ENCODE results near the gene ATG10.
"Not testable (repeated sequence)": the region's sequence is repeated elsewhere in the genome, so short reads cannot be mapped to it uniquely, and the experiment has no call there.

Gene ATG10

DNA sequence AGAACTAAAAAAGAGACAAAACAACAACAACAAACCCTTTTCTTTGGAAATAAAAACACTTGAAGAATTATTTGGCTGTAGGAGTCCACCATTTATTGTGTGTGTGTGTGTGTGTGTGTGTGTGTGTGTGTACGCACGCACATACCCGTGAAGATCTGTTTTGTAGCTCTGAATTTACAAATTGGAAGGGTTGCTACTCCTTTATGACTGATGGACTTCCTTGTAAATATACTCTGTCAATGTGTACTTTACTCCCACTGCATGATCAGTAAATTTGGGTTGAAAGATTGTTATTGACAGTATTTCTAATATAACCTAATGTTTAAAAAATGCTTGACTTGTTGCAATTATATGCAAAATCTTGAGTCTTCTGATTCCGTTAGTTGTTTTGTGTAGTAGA is 148.1 kb downstream of the ATG10 start:
- DNase-seq (ENCODE audit: low read depth in 1 of 2, low spot score in 1 of 2) = no peak

DNA sequence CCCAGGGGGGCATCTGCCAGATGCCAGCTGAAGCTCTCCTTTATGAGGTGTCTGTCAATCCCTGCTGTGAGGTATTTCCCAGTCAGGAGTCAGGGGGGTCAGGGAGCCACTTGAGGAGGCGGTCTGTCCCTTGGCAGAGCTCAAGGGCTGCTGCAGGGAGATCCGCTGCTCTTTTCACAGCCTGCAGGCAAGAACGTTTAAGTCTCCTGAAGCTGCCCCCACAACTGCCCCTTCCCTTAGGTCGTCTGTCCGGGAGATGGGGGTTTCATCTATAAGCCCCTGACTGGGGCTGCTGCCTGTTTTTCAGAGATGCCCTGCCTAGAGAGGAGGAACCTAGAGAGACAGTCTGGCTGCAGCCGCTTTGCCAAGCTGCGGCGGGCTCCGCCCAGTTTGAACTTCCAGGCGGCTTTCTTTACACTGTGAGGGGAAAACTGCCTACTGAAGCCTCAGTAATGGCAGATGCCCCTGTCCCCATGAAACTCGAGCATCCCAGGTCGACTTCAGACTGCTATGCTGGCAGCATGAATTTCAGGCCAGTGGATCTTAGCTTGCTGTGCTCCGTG is 158.0 kb downstream of the ATG10 start:
- no peak for DNase-seq (ENCODE audit: low read depth in 1 of 2, low spot score in 1 of 2)

DNA sequence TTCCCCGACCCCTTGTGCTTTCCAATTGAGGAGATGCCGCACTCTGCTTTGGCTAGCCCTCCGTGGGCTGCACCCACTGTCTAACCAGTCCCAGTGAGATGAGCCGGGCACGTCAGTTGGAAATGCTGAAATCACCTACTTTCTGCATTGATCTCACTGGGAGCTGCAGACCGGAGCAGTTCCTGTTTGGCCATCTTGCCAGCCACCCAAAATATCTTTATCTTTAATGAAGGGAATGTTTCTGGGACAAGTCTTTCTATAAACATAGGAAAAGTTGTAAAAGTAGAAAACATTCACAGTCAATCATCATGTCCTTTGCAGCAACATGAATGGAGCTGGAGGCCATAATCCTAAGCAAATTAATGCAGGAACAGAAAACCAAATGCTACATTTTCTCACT is 158.8 kb downstream of the ATG10 start:
- no peak for DNase-seq (ENCODE audit: low read depth in 1 of 2, low spot score in 1 of 2)

DNA sequence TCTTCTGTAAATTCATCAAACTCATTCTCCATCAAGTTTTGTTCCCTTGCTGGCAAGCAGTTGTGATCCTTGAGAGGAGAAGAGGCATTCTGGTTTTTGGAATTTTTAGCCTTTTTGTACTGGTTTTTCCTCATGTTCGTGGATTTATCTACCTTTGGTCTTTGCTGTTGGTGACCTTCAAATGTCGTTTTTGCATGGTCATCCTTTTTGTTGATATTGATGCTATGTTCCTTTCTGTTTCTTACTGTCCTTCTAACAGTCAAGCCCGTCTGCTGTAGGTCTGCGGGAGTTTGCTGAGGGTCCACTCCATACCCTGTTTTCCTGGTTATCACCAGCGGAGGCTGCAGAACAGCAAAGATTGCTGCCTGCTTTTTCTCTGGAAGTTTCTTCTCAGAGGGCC is 165.4 kb downstream of the ATG10 start:
- no peak for DNase-seq (ENCODE audit: low read depth in 1 of 2, low spot score in 1 of 2)

DNA sequence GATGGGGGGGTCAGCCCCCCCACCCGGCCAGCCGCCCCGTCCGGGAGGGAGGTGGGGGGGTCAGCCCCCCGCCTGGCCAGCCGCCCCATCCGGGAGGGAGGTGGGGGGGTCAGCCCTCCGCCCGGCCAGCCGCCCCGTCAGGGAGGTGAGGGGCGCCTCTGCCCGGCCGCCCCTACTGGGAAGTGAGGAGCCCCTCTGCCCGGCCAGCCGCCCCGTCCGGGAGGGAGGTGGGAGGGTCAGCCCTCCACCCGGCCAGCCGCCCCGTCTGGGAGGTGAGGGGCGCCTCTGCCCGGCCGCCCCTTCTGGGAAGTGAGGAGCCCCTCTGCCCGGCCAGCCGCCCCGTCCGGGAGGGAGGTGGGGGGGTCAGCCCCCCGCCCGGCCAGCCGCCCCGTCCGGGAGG is 168.0 kb downstream of the ATG10 start:
- DNase-seq (ENCODE audit: low read depth in 1 of 2, low spot score in 1 of 2) = not testable (repeated sequence)

DNA sequence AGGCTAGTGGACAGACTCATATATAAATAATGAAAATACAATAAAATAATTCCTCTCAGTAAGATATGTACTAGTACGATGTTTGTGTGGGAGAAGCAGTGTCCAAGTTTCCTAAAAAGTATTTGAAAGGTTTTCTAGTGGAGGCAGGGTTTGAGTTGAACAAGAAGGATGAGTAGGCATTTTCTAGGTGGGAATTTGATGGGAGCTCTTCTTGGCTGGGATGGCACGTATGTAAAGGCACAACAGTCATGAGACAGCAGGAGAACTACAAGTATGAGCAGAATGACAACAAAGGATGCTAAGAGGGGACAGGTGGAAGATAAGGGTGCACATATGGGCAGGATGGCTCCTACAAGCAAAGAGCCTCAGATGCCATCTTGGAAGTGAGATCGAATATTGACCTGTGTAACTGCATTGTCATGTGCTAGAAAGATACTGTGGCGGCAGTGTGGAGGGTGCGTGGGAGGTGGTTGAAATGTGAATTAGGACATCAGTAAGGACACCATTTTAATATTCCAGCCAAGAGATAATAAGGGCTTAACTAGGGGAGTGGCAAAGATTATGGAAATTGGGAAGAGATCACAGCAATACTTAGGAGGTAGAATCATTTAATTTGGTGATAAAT is 170.5 kb downstream of the ATG10 start:
- DNase-seq (ENCODE audit: low read depth in 1 of 2, low spot score in 1 of 2) = no peak

DNA sequence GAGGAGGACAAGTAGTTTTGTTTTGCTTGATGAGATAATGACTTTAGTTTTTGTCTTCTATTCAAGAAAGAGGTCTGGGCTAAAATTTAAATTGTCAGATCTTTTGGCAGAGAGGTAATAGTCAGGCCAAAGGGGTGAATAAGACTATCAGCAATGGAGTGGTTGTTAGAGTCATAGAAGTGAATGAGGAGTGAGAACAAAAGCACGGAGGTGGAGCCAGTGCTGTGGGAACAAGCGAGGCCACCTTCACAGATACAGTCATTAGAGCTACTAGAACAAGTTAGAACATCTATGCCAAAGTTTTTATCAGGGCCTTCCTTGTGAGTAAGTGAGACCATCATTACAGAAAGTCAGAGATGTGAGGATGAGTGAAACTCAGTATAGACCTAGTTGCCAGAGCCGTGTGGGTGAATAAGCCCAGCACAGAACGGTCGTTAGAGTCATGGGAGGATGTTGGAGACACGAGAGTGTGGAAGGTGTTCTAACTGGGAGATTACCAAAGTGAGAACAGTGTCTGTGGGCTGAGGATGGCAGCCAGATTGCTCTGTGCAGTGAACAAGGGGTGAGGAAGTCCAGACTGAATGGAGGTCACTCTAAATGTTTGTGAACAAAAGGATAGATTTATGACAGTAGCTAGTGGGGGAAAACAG is 171.2 kb downstream of the ATG10 start:
- no peak for DNase-seq (ENCODE audit: low read depth in 1 of 2, low spot score in 1 of 2)

DNA sequence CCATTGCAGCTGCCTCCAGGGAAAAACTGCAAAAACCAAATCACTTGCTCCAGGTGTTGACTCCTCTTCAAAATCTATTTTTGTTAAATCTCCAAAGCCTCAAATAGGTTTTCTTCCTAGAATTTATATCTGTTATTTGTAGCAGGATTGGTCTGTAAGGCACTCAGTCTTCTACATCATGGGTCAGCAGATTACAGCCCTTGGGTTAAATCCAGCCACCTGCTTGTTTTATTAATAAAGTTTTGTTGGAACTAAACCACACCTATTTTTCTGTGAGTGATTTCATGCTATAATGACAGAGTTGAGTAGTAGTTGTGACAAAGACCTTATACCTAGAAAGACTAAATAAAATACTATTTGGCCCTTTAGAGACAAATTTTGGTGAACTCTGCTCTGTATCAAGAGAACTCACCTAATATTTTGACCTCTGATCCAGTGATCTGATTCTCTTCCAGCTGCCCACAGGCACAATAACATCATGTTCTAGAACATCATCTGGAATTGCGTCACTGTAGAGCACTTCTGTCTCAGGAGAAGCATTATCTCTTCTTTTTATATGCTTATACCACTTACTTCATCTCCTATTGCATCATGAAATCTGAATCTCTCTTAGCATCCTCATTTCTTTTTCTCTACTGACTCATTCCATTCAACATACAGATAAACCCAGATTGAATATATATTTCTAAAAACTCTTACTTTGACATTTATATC is 176.2 kb downstream of the ATG10 start:
- no peak for DNase-seq (ENCODE audit: low read depth in 1 of 2, low spot score in 1 of 2)

DNA sequence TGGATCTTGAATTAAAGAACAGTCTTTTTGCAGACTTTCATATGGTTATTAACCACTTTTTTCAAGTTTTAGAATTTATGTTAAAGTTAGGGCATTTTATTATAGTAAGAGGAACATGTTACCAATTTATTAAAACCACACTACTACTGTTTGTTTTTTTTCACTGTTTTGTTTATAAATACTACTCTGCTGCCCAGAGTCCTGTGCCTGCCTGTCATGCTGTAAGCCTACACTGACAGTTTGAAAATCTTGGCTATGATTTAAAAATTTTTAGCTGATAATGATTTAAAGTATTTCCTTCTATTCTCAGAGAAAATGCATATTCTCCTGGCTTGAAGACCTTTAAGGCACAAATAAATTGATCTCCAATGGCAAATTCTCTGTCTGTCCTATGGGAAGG is 177.6 kb downstream of the ATG10 start:
- DNase-seq (ENCODE audit: low read depth in 1 of 2, low spot score in 1 of 2) = no peak

DNA sequence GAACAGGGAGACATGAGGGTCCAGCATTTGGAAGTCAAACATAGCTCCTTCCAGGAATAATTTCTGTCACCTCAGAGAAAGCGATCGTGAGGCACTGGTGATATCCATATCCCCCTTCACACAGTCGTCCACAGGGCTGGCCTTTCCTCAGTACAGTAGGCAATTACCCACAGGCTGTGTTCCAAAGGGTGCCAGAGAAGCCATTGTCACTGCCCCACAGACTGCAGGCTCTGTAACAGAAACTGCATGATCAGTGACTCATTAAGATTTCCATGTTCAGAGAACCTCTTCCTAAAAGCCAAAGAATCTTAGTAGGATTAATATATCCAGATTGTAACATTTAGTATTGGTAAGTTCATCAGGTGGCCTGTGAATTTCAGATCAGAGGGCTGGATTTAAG is 178.7 kb downstream of the ATG10 start:
- no peak for DNase-seq (ENCODE audit: low read depth in 1 of 2, low spot score in 1 of 2)

DNA sequence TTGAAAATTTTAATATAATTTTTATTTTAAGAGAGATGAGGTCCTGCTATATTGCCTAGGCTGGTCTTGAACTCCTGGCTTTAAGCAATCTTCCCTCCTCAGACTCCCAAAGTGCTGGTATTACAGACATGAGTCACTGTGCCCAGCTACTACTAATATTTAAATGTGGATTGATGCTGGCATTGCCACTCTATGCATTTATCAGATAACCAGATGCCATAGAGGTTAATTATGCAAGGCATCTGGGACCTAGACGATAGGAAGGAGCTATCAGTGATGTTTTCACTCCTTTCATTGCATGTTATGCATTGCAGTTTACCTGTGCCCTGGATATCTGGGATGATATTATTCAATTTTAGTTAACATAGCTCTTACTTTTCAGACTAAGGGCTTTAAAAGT is 179.4 kb downstream of the ATG10 start:
- no peak for DNase-seq (ENCODE audit: low read depth in 1 of 2, low spot score in 1 of 2)

DNA sequence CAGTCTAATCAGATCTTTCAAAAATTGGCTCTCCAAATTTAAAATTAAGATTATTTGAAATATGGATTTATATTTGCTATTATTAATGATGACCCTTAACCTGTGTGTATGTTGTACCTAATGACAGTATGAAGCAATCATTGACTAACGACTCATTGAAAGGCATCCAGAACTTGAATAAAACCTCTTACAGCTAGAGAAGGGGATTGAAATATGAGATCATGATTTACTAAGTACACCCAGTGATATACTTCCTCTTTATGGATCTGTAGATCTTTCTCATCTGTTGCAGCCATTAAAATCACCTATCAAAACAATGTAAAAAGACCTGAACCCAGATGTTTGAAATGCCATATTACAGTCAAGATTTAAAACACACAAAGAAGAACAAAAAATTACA is 179.8 kb downstream of the ATG10 start:
- DNase-seq (ENCODE audit: low read depth in 1 of 2, low spot score in 1 of 2) = no peak

DNA sequence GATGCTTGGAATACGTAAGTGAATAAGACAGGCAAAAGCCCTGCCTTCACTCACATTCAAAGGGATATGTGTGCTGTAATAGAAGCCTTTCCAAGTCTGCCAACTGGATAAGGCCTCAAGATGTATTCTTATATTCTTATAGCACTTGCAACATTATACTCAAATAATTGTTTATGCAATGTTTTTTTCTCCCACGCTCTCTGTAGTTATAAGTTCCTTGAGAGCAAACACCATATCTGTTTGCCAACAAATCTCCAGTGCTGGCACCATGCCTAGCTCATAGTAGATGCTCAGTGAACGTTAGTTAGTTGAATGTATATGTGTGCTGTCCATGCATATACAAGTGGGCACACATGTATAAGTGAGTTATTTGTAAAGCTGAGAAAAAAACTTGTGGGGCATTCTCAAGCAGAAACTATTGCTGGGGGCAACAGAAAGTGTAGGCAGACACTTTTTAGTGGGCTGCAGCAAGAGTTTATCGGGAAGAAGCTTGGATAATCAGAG is 181.2 kb downstream of the ATG10 start:
- no peak for DNase-seq (ENCODE audit: low read depth in 1 of 2, low spot score in 1 of 2)

DNA sequence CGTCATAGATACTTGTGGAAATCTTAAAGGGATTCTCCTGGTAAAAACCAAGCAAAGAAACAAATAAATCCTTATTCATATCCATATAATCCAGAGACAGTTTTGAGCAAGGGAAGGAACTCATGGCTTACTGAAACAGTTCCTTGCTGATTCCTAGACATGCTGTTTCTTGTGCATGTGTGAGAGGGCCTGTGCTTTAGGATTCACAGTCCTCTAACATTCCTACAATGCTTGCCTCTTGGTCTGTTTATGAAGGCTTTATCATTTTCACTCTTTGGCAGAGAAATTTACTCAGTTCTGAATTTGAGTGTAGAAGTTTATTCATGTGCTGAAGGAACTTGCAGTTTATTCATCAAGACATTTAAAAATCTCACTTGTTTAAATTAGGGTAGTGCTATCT is 183.0 kb downstream of the ATG10 start:
- no peak for DNase-seq (ENCODE audit: low read depth in 1 of 2, low spot score in 1 of 2)

DNA sequence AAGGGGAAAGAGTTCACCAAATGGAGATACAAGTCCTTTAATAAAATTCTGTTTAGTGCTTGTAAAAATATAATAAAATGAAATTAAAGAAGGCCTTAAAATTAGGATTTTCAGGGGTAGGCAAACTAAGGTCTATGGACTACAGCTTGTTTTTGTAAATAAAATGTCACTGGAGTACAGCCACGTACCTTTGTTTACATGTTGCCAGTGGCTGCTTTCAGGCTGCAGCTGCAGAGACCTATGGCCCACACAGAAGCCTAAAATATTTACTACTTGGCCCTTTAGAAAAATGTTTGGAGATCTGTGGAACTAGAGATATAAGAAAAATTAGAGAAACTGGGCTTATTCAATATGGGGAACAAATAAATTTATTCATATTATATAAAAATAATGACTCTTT is 183.5 kb downstream of the ATG10 start:
- DNase-seq (ENCODE audit: low read depth in 1 of 2, low spot score in 1 of 2) = no peak

DNA sequence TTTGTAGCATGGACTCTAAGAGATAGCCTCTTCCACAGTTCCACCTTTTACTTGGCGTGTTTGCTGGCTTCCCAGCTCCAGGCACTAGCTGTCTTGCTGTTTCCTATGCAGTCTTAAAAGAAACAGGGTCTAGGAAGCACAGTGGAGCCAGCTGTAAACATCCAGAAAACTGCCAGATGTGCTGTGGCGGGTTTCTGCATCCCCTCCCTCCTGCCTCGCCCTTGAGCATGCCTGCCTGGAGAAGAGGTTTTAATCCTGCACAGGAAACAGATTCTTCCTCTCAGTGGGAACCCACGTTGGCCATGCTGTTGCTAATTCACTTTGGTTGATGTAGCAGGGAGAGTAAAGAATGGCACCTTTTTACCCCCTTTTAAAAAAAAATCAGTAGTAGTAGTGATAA is 185.1 kb downstream of the ATG10 start:
- no peak for DNase-seq (ENCODE audit: low read depth in 1 of 2, low spot score in 1 of 2)

DNA sequence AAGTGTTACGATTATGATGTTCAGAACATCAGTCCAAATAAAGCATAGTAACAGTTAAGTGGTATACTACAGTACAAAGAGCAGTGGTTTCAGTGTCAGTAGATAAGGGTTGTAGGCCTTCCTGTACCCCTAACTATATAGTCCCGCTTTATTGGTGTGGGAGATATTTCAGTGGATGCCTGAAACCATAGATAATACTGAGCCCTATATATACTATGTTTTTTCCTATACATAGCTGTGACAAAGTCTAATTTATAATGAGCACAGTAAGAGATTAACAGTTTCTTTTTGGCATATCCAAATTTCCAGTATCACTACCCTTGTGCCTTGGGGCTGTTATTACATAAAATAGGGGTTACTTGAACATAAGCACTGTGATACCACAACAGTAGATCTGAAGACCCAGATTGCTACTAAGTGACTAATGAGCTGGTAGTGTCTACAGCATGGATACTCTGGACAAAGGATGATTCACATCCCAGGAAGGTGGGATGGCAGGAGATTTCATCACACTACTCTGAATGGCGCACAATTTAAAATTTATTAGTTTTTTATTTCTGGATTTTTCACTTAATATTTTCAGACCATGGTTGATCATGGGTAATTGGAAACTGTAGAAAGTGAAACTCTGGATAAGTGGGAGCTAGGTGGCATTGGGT is 187.1 kb downstream of the ATG10 start:
- DNase-seq (ENCODE audit: low read depth in 1 of 2, low spot score in 1 of 2) = no peak

DNA sequence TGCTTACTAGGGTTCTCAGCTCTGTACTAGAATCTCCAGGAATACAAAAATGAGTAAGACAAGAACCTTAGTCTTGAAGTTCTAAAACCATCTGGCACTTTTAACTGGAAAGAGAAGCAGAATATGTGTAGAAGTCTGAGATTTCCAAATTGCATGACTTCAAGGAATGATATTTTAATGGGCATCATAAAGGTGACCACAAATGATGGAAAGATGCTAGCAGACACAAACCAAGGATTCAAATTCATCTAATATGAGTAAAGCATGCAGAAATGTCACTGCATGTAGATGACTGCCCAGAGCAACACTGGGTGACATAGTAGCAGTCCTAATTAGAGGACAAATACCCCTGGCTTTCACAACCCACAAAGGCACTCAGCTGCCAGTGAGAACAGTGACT is 189.1 kb downstream of the ATG10 start:
- no peak for DNase-seq (ENCODE audit: low read depth in 1 of 2, low spot score in 1 of 2)

DNA sequence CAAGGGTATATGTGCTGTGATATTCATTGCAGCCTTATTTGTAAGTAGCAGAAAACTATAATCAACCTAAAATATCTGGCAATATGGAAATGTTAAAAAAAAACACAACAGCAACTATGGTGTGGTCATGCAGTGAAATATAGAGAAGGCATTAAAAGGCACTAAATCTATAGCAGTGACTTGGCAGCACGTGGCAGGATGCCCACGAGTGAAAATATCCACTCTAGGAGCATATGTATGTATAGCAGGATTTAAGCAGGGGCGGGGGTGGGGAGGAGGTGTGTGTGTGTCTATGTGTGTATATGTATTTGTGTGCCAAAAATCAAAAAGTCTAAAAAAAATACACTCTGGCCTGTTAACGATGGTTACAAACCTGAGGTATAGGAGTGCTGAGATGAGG is 190.8 kb downstream of the ATG10 start:
- DNase-seq (ENCODE audit: low read depth in 1 of 2, low spot score in 1 of 2) = no peak

DNA sequence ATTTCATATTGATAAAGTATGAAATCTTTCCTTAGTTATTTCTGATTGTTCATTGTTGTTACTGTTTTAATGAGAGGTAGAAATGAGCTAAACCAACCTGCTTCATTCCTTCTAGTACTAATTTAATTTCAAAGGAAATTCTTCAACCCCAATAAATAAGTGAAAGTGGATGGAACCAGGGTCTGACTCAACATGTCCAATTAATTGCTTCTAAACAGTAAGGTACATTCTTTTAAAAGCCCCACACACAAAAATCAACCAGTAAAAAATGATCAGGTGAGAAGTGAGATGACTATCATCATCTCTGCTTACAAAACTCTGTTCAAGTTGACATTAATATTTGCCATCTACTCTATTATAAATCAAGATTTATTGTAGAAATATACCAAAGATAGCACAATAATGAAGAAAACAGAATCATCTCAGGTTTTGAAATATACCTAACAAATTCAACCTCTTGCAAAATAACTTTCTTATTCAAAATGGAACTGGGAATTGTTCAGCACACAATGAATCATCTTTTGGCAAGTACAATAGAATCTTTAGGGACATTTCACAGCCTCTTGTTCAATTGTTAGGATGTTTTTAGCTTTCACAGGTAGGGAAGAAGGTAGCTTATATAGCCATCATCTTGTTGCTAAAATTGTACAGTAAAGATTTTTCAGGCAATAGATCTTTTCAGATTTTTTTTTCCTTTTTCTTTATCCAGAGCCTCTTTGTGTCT is 191.8 kb downstream of the ATG10 start:
- DNase-seq (ENCODE audit: low read depth in 1 of 2, low spot score in 1 of 2) = no peak
